Measurements from ENCODE around the gene ACSS2.

The ACSS2 gene

GRCh38 chr20:34884260-34884659, 7.8 kb downstream of the ACSS2 start:
- TF ChIP-seq CTCF (conservative IDR thresholded peaks at IDR 0.05) = no peak
- TF ChIP-seq ZFX (IDR thresholded peaks at IDR 0.05) = no peak
- no peak overlapping the region for H3K27ac ChIP-seq

GRCh38 chr20:34886122-34886521, 9.7 kb downstream of the ACSS2 start:
- TF ChIP-seq ZFX (IDR thresholded peaks at IDR 0.05) (no peak), CTCF (conservative IDR thresholded peaks at IDR 0.05) (no peak)

DNA sequence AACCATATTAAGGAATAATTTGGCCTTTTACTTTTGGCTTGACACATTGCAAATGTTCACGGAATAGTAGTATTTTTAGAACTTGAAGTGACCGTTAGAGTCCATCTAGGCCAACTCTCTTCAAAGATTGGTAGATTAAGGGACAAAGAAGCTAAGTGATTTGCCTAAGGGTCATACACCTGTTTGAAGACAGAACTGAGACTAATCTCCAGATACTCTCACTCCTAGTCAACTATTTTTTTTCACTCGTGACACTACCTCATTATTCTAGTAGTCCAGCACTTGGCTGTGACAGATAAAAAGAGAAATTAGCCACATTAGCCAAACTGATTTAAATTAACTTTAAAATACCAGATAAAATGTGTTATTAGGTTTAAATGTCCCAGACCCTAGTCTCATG, 10.6 kb downstream of the ACSS2 start:
- no peak for TF ChIP-seq ZFX (IDR thresholded peaks at IDR 0.05)
- no peak overlapping the region for H3K27ac ChIP-seq

More at GRCh38 chr20:34886122-34886521, 9.7 kb downstream of the ACSS2 start:
- no peak overlapping the region for H3K27ac ChIP-seq

GRCh38 chr20:34888468-34888867, 12.1 kb downstream of the ACSS2 start:
- H3K27ac ChIP-seq = no peak overlapping the region
- TF ChIP-seq ZFX (IDR thresholded peaks at IDR 0.05) (no peak), CTCF (conservative IDR thresholded peaks at IDR 0.05) (no peak)

GRCh38 chr20:34891166-34892062, 15.0 kb downstream of the ACSS2 start:
- no peak overlapping the region for H3K27ac ChIP-seq
- TF ChIP-seq ZFX (IDR thresholded peaks at IDR 0.05) (no peak), CTCF (conservative IDR thresholded peaks at IDR 0.05) (no peak)

DNA sequence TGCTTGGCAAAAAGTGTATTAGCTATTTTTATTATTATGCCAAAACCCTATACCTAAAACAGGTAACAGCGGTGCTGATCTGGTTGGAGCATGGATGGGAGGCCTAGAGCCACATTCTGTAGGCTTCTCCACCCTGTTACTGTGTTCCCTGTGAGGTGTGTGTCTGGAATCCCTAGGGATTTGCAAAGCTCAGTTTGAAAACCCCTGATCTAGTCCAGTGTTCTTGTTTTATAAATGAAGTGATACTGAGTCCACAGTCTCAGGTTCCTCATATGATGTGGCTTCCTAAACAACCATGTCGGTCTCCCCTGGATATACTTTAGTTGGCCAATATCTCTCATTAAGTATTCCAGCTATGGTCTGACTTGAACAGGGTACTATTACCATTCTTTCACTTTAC, 16.3 kb downstream of the ACSS2 start:
- TF ChIP-seq ZFX (IDR thresholded peaks at IDR 0.05) (no peak), CTCF (conservative IDR thresholded peaks at IDR 0.05) (no peak)
- no peak overlapping the region for H3K27ac ChIP-seq

GRCh38 chr20:34894723-34895122, 18.3 kb downstream of the ACSS2 start:
- H3K27ac ChIP-seq = no peak overlapping the region
- TF ChIP-seq ZFX (IDR thresholded peaks at IDR 0.05) (no peak), CTCF (conservative IDR thresholded peaks at IDR 0.05) (no peak)

GRCh38 chr20:34895465-34895864, 19.1 kb downstream of the ACSS2 start:
- H3K27ac ChIP-seq = no peak overlapping the region
- TF ChIP-seq ZFX (IDR thresholded peaks at IDR 0.05) = no peak
- TF ChIP-seq CTCF (conservative IDR thresholded peaks at IDR 0.05) = no peak

Data from C4-2B (cell line).